DLD1 (cell line): Measurements from ENCODE around the gene TLCD3A.

Experiments
- in situ Hi-C: cut with HindIII; loops from 2 replicates; pipeline ENCODE4 v1.10.0; 2017; ENCODE audit warnings: low sequenced_read_pairs

Gene TLCD3A

GRCh38 chr17:784143-784542 is 51.7 kb downstream of the TLCD3A start:
- in situ Hi-C loops: loop anchor here (25.0 kb wide), 1 partner anchor 203 kb away; the partner anchor contains the start of genes NXN and TIMM22

- in situ Hi-C loops: loop anchor here (25.0 kb wide), 1 partner anchor 201 kb away; the partner anchor contains the start of genes NXN and TIMM22
These were observed 53.5 kb downstream of the TLCD3A start for GRCh38 chr17:785901-786300.

GRCh38 chr17:787641-788221 is 55.3 kb downstream of the TLCD3A start:
- in situ Hi-C loops: loop anchor here (25.0 kb wide), 1 partner anchor 200 kb away; the partner anchor contains the start of genes NXN and TIMM22

GRCh38 chr17:788551-788950 is 56.2 kb downstream of the TLCD3A start:
- in situ Hi-C loops: loop anchor here (25.0 kb wide), 1 partner anchor 199 kb away; the partner anchor contains the start of genes NXN and TIMM22

- in situ Hi-C loops: loop anchor here (25.0 kb wide), 1 partner anchor 198 kb away; the partner anchor contains the start of genes NXN and TIMM22
These were observed 56.9 kb downstream of the TLCD3A start for GRCh38 chr17:789160-789840.

- in situ Hi-C loops: loop anchor here (25.0 kb wide), 1 partner anchor 197 kb away; the partner anchor contains the start of genes NXN and TIMM22
These were observed 57.8 kb downstream of the TLCD3A start for GRCh38 chr17:789931-790873.

GRCh38 chr17:790874-791247 is 58.5 kb downstream of the TLCD3A start:
- in situ Hi-C loops: loop anchor here (25.0 kb wide), 1 partner anchor 196 kb away; the partner anchor contains the start of genes NXN and TIMM22

- in situ Hi-C loops: loop anchor here (25.0 kb wide), 1 partner anchor 195 kb away; the partner anchor contains the start of genes NXN and TIMM22
These were observed 59.4 kb downstream of the TLCD3A start for GRCh38 chr17:791829-792228.

- in situ Hi-C loops: loop anchor here (25.0 kb wide), 1 partner anchor 195 kb away; the partner anchor contains the start of genes NXN and TIMM22
These were observed 59.9 kb downstream of the TLCD3A start for GRCh38 chr17:792277-792676.
